AG04450 (cell line): ENCODE results near the gene CCDC186. TPM values are rescaled to one million over a fixed set of nuclear protein-coding genes. Genes with fewer than 3 reads are reported as not detected.

Source experiments
- polyA plus RNA-seq: library from polyadenylated mRNA; depleted of rRNA; stranded (reverse); fragments of >200 nt; gene quantifications from 2 replicates; pipeline ENCODE4 v1.2.3, GENCODE V29; 2011; rRNA removed
- small RNA-seq: library from RNA; depleted of rRNA; stranded (forward); fragments of <200 nt; gene quantifications from one replicate; pipeline ENCODE3, GENCODE V24; 2012; ENCODE audit warnings: low read depth; ENCODE audit not compliant: insufficient read length

The CCDC186 gene
- polyA plus RNA-seq, 1 experiment, result 9.6 TPM

Small RNAs within 50 kb of the gene (small RNA-seq; reads per million reads assigned to genes)
- not detected for gene RF02277
- not detected for gene RNU6-709P

Other genes starting within 250 kb of the CCDC186 start
- not detected in 2 replicates for gene ADRB1, start 130.3 kb downstream of the CCDC186 start, polyA plus RNA-seq
- gene TDRD1, start 5.2 kb upstream of the CCDC186 start, polyA plus RNA-seq, result not detected in 2 replicates
- gene VWA2, start 65.1 kb upstream of the CCDC186 start, polyA plus RNA-seq, result not detected in 2 replicates
- 0.05 and 0.07 TPM in 2 replicates for gene AFAP1L2, start 230.3 kb upstream of the CCDC186 start, polyA plus RNA-seq